RPMI8226 (cell line): Measurements from ENCODE around the gene PNO1.

ENCODE experiments used
- DNase-seq: peaks from one replicate; pipeline ENCODE4 v3.0.0-alpha.2; 2015

PNO1 gene

DNA sequence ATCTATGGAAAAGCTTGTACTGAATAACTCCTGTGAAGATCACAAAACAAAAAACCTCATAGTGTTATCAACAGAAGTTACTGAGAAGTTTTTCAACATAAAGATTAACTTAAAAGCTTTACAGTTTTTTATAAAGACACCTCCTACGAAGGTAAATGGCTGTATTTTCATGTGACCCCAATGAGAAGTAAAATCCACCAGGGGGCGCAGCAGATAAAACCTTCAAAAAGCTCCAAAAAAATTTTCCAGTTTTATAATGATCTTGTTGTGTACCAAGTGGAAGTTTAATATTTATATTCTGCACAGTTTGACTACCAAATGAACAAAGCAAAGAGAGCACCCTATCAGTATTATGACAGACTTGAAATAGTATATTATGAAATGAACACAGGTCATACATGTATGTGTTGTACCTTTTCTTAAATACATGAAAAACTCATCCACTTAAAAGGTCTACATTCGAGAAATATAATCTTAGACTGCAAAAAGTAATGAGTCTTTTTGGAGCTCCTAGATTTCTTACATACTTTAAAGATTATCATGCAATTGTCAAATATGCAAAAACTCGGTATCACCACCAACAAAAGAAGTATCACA, 38.5 kb downstream of the PNO1 start:
- peak; percentile 48 for DNase-seq

DNA sequence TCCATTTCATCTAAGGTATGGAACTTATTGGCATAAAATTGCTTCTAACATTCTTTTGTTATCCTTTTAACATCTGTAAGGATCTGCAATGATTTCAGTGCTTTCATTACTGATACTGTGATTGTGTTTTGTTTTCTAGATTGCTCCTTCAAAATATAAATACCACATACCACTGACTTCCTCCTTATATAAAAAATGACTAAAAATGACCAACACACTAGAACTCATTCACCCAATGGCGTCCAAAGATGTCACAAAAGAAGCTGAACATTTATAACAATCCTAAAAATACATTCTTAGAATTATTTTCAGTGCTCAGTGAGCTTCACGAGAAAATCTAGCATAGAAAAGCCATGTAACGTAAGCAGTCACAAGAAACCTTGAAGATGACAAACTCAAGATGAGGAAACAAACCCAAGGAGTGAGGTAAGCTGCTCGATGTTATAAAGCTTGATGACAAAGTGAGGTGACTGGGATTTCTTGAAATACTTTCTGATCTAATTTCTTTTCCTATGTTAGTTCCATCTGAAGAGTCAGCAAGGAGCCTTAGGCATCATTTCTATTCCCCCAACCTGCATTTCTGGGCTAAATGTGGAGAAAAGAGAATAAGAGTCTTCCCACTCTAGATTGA, 42.6 kb downstream of the PNO1 start:
- DNase-seq, result no peak

DNA sequence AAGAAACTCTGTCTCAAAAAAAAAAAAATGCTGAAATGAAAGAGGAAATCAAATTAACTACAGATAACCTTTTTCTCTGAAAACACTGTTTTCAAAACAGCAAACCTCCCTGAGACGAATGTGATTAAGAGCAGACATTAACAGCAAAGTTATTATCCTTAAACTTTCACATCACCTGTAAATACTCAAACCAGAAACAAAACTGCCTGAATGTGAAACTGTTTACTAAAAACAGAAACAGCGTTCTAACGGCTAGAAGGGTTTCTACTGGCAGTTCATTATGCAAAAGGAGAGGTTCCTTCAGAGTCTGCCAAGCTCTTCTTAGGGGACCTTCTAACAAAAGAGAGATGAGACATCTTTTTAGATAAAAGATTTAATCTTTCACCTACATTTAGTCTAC, 45.9 kb downstream of the PNO1 start:
- DNase-seq, result peak; percentile 65

DNA sequence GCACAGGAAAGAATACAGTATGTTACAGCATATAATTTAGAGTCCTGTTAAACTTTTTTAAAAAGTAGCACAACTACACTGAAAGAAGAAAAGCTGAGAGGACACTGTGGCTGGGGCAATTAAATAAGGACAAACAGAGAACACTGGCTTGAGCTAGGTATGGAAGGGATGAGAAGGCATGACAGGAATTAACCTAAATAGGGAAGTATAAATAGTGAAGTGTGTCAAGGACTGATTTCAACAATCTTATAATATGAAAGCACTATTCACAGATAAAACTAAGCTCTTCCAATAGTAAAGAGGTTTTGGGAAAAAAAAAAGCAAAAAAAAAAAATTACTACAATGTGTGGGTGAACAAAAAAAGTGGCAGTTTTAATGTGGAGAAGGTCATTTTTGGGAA, 49.1 kb downstream of the PNO1 start:
- DNase-seq, result no peak

DNA sequence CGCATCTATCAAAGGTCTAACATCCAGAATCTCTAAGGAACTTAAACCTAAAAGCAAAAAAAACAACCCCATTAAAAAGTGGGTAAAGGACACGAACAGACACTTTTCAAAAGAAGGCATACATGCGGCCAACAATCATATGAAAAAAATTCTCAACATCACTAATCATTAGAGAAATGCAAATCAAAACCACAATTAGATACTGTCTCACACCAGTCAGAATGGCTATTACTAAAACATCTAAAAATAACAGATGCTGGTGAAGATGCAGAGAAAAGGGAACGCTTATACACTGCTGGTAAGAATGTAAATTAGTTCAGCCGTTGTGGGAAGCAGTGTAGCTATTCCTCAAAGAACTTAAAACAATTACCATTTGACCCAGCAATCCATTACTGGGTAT, 56.7 kb downstream of the PNO1 start:
- no peak for DNase-seq

DNA sequence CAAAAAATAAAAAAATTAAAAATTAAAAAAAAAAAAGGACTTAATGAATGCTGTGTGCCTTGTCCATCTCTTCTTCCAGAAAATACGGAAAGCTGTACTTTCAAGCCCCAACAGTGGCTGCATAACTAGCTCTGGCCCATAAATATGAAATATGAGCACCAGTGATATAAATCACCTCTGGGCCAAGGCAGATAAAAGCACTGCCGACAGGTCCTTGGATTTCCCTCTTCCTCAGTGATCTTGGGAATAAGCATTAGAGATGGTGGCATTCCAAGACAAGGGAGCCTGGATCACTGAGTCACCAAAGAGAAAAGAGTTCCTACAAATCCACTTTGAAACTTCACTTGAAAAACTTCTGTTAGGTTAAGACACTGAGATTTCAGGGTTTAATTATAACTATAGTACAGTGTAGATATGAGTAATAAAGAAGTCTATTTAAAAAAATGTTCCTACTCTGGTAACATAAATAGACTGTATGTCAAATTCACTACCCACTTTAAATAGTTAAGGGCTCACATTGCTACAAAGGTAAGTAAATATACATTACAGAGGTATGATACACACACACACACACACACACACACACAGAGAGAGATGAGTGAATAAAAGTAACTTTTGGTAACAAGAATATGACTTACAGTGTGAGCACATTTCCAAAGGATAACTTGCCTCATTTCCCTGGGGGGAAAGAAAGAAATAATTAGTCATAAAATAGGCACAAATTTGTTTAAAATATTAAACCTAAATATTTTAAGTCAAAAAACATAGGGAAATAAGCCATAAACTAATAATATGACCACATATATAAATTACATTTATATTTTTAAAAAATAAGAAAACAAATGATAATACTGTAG, 59.0 kb downstream of the PNO1 start:
- DNase-seq, result no peak

DNA sequence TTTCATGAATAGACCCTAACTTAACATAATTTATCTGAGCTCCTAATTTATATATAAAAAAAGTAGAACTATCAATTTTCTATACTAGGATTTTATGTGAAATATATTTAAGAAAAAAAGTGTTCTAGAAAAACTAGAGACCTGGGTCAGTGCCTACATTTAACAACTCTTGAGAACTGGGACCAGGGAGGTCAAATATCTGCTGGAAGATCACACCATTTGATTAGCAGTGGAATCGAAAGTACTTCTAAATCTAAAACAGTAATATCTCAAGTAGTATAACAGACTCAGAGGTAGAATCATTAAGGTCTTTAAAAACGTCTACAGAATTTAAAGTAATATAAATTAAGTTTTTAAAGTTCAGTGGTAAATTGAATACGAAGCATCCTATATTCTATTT, 60.0 kb downstream of the PNO1 start:
- DNase-seq, result no peak

DNA sequence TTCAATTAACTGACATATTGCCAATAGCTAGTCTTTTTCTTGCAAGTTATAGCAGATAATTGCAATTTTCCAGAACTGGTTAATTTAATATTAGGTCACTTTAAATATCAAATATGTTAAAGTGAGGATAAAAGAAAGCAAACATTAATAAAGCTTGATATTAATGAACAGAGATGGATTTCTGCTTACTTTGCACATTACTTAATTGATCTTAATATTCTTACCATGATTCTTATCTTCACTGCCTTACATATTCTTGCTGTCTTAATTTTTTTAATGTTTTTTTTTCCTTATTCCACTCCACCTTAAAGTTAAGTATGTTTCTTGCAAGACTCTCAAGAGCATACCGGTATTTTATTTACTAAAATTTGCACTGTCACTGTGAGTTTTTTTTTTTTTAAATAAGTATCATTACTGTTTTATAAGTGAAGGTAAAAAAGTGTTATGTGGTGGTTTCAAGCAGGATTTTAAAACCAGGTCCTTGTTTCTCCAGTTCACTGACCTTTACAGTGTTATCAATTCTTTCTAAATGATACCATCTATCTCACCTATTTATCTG, 60.7 kb downstream of the PNO1 start:
- DNase-seq, result no peak

DNA sequence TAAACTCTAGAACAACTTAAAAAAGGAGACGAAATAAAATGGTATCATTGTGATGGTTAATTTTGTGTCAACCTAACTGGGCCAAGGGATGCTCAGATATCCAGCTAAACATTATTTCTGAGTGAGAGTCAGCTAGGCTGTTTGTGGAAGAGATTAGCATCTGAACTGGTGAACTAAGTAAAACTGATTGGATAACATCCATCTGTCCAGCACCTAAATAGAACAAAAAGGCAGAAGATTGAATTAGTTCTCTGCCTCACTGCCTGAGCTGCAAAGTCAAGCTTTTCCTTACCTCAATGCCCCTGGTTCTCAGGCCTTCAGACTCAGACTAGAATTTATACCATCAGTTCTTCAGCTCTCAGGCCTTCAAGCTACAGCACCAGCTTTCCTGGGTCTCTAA, 64.6 kb downstream of the PNO1 start:
- no peak for DNase-seq

DNA sequence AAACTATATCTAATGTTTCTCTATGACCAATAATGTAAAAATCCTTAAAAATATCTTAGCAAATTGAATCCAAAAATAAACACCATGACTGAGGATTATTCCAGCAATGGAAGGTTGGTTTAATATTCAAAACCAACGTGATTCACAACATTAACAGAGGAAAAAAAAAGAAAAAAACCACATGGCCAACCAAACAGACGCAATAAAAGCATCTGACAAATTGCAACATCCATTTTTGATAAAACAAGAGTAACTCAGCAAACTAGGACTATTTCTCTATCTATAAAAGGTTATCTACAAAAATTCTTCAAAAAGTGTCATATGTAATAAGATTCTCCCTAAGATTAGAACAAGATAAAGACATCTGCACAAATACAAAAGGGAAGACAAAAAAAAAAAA, 65.7 kb downstream of the PNO1 start:
- DNase-seq, result no peak

DNA sequence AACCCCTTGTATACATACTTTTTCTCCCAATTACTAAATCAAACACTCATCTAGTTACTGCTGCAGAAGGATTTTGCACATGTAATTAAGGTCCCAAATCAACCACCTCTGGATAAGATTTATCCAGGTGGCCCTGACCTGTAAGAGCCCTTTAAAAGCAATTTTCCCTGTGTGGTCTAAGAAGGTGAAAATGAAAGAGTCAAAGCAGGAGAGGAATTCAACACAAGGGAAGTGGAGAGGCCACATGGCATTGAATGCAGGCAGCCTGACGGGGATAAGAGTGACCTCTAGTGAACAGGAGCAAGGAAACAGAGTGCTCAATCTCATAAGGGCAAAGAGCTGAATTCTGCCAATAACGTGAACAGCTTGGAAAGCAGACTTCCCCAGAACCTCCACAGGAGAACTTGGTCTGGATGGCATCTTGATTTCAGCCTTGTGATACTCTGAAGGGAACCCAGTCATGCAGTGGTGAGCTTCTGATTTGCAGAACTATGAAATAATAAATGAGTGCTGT, 67.5 kb downstream of the PNO1 start:
- peak; percentile 74 for DNase-seq
